NCI-H510A treated with DMSO at 0.1 percent for 48 hours (cell line): ENCODE results near the gene RPAP3.
A peak's percentile ranks its signal among the peaks of the same experiment; 100 is the strongest.
"Not testable (repeated sequence)": the region's sequence is repeated elsewhere in the genome, so short reads cannot be mapped to it uniquely, and the experiment has no call there.

ENCODE experiments used
- DNase-seq: peaks from one replicate; lab custom pipeline; 2025; lab: John Stamatoyannopoulos, UW

Gene RPAP3

DNA sequence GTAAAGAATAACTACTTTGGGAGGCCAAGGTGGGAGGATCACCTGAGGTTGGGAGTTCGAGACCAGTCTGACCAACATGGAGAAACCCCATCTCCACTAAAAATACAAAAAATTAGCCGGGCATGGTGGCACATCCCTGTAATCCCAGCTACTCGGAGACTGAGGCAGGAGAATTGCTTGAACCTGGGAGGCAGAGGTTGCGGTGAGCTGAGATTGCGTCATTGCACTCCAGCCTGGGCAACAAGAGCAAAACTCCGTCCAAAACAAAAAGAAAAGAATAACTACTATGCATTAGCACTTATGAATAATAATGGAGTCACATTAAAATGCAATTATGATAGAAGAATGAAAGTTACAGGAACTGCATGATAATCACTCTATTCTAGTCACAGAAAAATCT, 37.9 kb downstream of the RPAP3 start:
- DNase-seq: not testable (repeated sequence)

- DNase-seq: no peak
Measured at GRCh38 chr12:47652521-47653234, 53.2 kb downstream of the RPAP3 start.

- peak; percentile 84 for DNase-seq
Measured at GRCh38 chr12:47651368-47652254, 54.2 kb downstream of the RPAP3 start.

DNA sequence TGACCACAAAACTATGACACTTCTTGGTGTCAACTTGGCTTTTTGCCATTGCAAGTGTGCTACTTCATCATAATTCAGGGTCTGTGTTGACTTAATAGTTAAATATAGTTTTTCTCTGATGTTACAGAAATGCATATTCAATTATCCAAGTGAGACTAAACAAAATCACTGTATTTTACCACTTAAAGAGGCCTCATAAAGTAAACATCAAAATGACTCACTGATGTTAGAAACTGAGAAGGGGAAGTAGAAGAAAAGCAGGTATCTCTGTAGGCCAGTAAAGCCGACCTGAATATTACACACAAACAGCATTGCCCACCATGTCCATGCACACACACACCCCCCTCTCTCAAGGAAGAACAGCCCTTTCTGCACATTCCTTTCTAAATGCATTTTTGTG, 55.4 kb downstream of the RPAP3 start:
- DNase-seq: no peak

DNA sequence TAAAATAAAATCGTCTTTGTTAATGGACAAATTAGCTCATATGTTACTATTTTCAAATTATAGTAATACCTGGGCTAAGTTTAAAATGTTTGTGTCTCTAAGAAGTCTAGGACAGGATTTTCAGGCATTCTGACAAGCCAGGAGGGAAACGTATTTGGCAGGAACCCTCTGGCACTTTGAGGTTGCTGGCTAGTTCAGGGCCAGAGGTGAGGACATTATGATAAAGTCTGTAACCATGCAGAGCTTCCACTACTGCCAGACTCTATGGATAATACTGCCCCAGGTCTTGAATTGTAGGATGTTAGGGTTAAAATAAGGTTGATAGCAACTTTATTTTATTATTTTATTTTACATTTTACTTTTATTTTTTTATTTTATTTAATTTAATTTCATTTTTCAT, 56.4 kb downstream of the RPAP3 start:
- DNase-seq: no peak

DNA sequence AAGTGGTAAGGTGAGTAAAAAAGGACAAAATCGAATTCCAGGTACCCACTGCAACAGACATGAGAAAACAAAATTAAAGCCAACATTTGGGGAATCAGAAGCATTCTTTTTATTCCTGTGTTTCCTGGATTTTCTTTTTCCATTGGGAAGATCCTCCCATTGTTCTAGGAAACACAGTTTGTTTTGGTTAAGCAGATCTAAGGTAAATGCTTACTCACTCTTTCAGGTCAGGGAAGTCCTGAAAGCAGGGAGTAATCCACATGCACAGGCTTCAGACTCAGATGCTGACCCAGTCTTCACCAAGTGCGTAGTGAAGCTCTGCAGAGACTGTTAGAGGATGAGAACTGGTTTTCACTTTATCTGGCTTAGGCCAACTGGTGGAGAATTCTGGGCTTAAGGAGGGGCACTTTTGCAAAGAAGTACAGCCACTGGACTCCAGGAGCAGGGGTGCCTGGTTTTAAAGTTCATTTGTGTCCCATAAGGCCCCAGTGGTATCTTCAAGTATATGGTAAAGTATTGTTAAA, 57.7 kb downstream of the RPAP3 start:
- DNase-seq: no peak

DNA sequence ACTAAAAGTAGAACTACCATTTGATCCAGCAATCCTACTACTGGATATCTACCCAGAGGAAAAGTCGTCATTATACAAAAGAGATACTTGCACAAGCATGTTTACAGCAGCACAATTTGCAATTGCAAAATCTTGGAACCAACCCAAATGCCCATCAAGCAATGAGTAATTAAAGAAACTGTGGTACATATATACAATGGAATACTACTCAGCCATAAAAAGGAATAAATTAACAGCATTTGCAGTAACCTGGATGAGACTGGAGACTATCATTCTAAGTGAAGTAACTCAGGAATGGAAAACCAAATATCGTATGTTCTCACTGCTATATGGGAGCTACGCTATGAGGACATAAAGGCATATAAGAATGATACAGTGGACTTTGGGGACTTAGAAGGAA, 63.5 kb downstream of the RPAP3 start:
- DNase-seq: not testable (repeated sequence)

DNA sequence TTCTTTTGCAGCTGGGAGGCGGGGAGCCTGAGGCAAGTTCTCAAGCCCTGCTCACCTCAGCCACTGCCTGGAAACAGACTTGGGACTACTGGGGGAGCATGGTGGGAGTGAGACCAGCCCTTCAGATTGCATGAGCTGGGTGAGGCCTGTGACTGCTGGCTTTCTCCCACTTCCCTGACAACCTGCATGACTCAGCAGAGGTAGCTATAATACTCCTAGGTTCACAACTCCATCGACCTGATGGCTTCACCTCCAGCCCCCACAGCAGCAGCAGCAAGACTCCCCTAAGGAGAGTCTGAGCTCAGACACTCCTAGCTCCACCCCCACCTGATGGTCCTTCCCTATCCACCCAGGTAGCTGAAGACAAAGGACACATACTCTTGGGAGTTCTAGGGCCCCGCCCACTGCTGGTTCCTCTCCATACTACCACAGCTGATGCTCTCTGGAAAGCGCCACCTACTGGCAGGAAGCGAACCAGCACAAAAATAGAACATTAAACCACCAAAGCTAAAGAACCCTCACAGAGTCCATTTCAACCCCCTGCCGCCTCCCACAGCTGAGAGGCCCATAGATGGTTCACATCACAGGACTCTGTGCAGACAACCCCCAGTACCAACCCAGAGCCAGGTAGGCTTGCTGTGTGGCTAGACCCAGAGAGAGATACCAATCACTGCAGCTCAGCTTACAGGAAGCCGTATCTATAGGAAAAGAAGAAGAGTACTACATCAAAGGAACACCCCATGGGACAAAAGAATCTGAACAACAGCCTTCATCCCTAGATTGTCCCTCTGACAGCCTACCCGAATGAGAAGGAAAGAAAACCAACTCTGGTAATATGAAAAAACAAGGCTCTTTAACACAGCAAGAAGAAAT, 68.7 kb downstream of the RPAP3 start:
- DNase-seq: no peak

DNA sequence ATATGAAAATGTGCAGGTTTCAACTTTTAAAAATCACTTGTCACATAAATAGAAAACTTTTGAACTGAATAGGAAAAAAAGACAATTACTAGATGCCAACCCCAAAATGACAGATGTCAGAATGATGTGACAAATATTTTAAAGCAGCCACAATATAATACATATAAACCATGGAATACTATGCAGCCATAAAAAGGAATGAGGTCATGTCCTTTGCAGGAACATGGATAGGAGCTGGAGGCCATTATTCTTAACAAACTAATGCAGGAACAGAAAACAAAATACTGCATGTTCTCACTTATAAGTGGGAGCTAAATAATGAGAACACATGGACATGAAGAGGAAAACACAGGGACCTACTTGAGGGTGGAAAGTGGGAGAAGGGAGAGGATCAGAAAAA, 70.1 kb downstream of the RPAP3 start:
- DNase-seq: not testable (repeated sequence)

GRCh38 chr12:47634127-47634526, 71.7 kb downstream of the RPAP3 start:
- DNase-seq: no peak

DNA sequence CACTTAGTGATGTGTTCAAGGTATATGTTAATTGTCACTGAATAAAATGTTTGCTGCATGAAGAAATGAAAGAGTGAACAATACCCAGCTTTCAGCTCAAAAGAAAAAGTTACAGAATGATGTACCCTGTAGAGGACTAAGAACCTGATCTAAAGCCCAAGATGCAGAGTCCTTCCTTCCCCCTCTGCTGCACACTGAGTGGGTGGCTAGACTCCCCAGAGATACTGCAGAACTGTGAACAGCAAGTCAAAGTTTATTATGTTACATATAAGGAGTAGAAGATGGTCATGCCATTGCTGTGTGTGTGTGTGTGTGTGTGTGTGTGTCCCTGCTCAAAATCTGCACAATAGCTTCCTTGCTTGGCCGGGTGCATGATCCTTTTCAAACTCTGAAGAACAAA, 83.9 kb downstream of the RPAP3 start:
- DNase-seq: no peak

DNA sequence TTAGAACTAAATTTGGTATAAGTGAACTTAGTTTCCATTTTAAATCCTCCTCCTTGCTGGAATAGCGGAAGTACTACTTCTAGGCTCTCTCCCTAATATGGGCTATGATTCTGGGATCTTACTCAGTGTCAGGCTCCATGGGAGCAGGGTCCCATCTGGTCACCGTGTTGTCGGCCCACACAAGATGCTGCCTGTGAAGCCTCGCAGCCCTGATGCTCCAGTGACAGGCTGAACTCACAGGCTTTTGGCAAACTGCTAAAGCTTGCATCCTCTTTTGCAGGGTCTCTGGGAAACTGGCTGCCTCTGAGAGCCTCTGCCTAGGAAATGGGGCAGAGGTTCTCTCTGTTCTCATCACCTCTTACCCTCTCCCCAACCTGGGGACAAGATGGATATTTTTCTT, 88.4 kb downstream of the RPAP3 start:
- DNase-seq: no peak

DNA sequence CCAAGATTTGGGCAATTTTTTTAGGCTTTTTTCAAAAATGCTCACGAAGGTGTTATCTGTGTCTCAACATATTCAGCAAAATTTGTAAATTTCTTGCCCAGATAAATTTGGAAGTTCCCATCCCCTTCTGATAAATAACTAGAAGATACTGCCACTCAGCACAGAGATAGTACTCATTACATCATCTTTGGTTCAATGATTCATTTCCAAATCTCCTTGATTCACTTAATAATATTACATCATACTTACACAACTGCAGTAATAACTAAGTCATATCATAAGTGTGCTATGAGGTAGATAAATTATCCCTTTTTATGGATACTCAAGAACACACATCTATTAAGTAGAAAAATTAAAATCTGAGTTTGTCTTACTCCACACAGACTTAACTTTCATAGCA, 89.4 kb downstream of the RPAP3 start:
- no peak for DNase-seq

- DNase-seq: no peak
Measured at GRCh38 chr12:47615711-47616110, 90.1 kb downstream of the RPAP3 start.

DNA sequence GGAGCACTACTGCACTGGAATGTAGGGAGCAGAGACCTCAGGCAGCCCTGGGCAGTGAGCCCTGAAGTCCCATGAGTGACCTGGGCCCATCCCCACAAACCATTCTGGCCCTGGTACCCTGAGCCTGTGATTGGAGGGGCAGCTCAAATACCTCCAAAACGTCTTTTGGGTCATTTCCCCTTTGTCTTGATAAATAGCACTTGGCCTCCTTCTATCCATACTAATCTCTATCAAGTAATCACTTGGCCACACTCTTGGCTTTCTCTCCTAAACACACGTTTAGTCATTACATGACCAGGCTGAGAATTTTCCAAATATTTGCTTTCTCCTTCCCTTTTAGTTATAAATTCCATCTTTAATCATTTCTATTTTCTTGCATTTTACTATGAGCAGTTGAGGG, 91.3 kb downstream of the RPAP3 start:
- no peak for DNase-seq

- no peak for DNase-seq
Measured at GRCh38 chr12:47612953-47613352, 92.9 kb downstream of the RPAP3 start.

GRCh38 chr12:47611906-47612305, 93.9 kb downstream of the RPAP3 start:
- DNase-seq: no peak
